GM12874 (cell line): ENCODE data around the gene SWT1.

Experiments
- TF ChIP-seq, protein P1 (sequence below): IDR thresholded peaks from 2 replicates; pipeline ENCODE4 v1.5.1; 2011; ENCODE audit warnings: low read depth, mild to moderate bottlenecking, control low read depth, low read length, moderate library complexity; ENCODE audit not compliant: insufficient read depth

Gene SWT1

GRCh38 chr1:185288435-185288834 is 131.5 kb downstream of the SWT1 start:
- TF ChIP-seq, protein P1, sequence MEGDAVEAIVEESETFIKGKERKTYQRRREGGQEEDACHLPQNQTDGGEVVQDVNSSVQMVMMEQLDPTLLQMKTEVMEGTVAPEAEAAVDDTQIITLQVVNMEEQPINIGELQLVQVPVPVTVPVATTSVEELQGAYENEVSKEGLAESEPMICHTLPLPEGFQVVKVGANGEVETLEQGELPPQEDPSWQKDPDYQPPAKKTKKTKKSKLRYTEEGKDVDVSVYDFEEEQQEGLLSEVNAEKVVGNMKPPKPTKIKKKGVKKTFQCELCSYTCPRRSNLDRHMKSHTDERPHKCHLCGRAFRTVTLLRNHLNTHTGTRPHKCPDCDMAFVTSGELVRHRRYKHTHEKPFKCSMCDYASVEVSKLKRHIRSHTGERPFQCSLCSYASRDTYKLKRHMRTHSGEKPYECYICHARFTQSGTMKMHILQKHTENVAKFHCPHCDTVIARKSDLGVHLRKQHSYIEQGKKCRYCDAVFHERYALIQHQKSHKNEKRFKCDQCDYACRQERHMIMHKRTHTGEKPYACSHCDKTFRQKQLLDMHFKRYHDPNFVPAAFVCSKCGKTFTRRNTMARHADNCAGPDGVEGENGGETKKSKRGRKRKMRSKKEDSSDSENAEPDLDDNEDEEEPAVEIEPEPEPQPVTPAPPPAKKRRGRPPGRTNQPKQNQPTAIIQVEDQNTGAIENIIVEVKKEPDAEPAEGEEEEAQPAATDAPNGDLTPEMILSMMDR: no peak

DNA sequence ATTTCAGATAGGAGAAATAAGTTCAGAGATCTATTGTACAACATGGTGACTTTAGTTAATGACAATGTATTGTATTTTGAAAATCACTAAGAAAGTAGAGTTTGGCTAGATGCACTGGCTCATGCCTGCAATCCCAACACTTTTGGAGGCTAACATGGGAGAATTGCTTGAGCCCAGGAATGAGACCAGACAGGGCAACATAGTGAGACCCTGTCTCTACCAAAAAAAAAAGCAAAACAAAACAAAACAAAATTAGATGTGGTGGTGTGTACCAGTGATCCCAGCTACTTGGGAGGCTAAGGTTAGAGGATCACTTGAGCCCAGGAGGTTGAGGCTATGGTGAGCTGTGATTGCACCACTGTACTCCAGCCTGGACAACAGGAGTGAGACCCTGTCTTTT is 132.9 kb downstream of the SWT1 start:
- TF ChIP-seq, protein P1: no peak

DNA sequence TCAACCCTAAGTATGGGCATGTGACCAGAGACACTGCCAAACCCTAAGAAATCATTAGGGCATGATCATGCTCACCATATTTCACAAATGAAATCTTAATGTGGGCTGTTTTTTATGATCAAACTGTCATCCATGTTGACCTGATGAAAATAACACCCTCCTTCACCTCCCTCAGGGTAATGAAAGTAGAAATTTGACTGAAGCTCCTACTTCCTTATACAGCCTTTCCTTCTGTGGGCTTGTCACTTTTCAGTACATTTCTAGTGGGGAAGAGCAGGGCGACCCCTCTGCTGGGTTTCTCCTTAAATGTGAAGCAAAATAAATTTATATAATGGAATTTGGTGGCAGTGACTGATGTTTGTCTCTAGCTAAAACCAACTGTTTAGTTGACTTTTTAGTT is 134.2 kb downstream of the SWT1 start:
- TF ChIP-seq, protein P1: no peak

GRCh38 chr1:185291652-185292051 is 134.7 kb downstream of the SWT1 start:
- TF ChIP-seq, protein P1: no peak

DNA sequence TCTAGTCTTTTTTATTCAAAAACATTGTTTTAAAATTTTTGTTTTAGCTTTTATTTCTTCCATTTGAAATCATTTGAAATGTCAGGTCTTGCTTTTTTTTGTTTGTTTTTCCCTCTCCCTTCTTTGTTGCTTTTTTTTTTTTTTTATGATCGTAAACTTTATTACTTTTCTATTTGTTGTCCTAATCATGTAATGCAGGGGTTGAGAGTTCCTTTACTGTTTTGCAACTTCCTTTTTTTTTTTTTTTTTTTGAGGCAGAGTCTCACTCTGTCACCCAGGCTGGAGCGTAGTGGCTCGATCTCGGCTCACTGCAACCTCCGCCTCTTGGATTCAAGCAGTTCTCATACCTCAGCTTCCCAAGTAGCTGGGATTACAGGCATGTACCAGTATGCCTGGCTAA is 135.3 kb downstream of the SWT1 start:
- TF ChIP-seq, protein P1: no peak

DNA sequence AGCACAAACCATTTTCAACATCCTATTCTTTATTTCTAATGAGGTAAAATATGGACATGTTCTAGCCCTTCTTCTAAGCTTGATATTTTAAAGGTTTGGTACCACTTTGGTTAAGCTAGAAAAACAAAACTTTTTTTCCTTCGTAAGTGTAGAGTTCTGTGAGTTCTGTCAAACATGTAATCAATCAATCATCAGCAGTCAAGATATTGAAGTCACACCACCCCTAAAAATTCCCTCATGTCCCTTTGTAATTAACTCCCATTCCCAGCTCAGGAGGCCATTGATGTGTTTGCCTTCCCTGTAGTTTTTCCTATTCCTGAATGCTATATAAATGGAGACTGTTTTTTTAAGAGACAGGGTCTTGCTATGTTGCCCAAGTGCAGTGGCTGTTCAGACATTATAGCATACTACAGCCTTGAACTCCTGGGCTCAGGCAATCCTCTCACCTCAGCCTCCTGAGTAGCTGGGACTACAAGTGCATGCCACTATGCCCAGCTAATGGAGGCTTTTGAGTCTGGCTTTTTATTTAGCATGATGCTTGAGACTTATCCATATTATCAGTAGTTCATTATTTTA is 137.1 kb downstream of the SWT1 start:
- TF ChIP-seq, protein P1: no peak

GRCh38 chr1:185295091-185295490 is 138.1 kb downstream of the SWT1 start:
- TF ChIP-seq, protein P1: no peak
